GM18498 (cell line): ENCODE measurements around the gene AGPAT3.

Experiments
- ATAC-seq: cut with Tn5 transposase; IDR thresholded peaks from one replicate; pipeline ENCODE4 v1.9.1; 2021; ENCODE audit warnings: mild to moderate bottlenecking, moderate library complexity; ENCODE audit not compliant: unreplicated experiment

AGPAT3 gene

GRCh38 chr21:43951911-43952703 is 87.1 kb downstream of the AGPAT3 start:
- ATAC-seq = no peak

GRCh38 chr21:43953021-43953420 is 88.0 kb downstream of the AGPAT3 start:
- no peak for ATAC-seq

GRCh38 chr21:43954042-43954441 is 89.0 kb downstream of the AGPAT3 start:
- no peak for ATAC-seq

- no peak for ATAC-seq
These were observed 89.9 kb downstream of the AGPAT3 start for GRCh38 chr21:43954896-43955295.

- no peak for ATAC-seq
These were observed 91.1 kb downstream of the AGPAT3 start for GRCh38 chr21:43956019-43956669.

- no peak for ATAC-seq
These were observed 91.6 kb downstream of the AGPAT3 start for GRCh38 chr21:43956670-43957035.

- ATAC-seq = no peak
These were observed 92.1 kb downstream of the AGPAT3 start for GRCh38 chr21:43957128-43957571.

- no peak for ATAC-seq
These were observed 92.8 kb downstream of the AGPAT3 start for GRCh38 chr21:43957611-43958362.

- ATAC-seq = no peak
These were observed 93.5 kb downstream of the AGPAT3 start for GRCh38 chr21:43958364-43959158.

- no peak for ATAC-seq
These were observed 94.5 kb downstream of the AGPAT3 start for GRCh38 chr21:43959231-43960116.

GRCh38 chr21:43961382-43961909 is 96.4 kb downstream of the AGPAT3 start:
- ATAC-seq = no peak

- ATAC-seq = no peak
These were observed 101.0 kb downstream of the AGPAT3 start for GRCh38 chr21:43965911-43966585.

- ATAC-seq = no peak
These were observed 102.0 kb downstream of the AGPAT3 start for GRCh38 chr21:43966946-43967512.

- no peak for ATAC-seq
These were observed 103.0 kb downstream of the AGPAT3 start for GRCh38 chr21:43967981-43968380.

GRCh38 chr21:43968410-43969114 is 103.5 kb downstream of the AGPAT3 start:
- ATAC-seq = no peak

- no peak for ATAC-seq
These were observed 104.1 kb downstream of the AGPAT3 start for GRCh38 chr21:43969115-43969444.

- ATAC-seq = no peak
These were observed 105.5 kb downstream of the AGPAT3 start for GRCh38 chr21:43970551-43970950.
